ENCODE data around the gene HEBP1. TPM values are rescaled to one million over a fixed set of nuclear protein-coding genes. Genes with fewer than 3 reads are reported as not detected.

HEBP1 gene
- total RNA-seq, 1 donor from 2014 or later: 23.3 TPM

GRCh38 chr12:12990700-12991468, 9.2 kb downstream of the HEBP1 start:
- no peak for DNase-seq

- no peak for DNase-seq
Measured at GRCh38 chr12:12987421-12987820, 12.6 kb downstream of the HEBP1 start.

- DNase-seq: no peak
Measured at GRCh38 chr12:12986775-12987331, 13.2 kb downstream of the HEBP1 start.

- DNase-seq: peak; percentile 69
Measured at GRCh38 chr12:12985817-12986408, 14.2 kb downstream of the HEBP1 start.

DNA sequence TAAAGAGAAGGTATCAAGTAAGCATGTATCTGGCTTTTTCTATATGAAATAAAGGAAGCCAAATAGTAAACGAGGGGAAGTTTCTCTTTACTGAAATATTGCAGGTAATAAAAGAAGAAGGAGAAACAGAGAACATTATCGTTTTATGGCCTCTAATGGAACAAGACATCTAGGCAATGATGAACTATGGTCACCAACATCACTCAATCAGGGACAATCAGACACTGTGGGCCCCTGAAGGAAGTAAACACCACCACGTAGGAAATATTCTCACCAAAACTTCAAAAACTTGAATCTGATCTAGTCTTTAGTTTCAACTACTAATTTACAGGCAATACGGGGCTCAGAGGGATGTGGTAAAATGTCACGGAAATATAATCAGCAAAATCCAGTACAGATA, 15.9 kb downstream of the HEBP1 start:
- no peak for DNase-seq

DNA sequence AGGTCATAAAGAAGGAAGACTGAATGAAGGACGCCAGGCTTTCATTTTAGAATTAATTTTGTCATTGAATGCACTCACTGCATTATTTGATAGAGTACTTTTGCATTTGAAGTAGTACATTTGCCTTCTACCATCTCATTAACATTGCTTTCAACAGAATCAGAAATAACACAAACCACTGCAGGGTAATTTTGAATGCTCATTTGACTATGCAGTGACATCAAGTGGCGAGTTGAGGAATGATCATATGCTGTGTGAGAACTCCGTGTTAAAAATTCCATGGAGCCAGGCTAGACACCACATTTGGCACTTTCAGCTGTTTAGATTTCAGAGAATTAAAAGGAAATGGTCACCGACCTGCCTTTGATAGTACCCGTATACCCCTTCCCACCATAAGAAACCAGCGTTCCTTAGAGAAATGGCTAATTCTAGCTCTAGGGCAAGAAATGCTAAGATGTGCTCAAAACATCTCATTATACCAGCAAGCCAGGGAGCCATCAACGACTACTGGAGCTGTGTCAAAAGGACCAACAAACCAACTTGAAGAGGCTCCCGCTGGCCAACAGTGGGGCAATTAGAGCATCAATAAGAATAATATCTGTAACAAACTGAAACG, 16.5 kb downstream of the HEBP1 start:
- DNase-seq: peak; percentile 83

GRCh38 chr12:12982331-12982730, 17.7 kb downstream of the HEBP1 start:
- DNase-seq: no peak

DNA sequence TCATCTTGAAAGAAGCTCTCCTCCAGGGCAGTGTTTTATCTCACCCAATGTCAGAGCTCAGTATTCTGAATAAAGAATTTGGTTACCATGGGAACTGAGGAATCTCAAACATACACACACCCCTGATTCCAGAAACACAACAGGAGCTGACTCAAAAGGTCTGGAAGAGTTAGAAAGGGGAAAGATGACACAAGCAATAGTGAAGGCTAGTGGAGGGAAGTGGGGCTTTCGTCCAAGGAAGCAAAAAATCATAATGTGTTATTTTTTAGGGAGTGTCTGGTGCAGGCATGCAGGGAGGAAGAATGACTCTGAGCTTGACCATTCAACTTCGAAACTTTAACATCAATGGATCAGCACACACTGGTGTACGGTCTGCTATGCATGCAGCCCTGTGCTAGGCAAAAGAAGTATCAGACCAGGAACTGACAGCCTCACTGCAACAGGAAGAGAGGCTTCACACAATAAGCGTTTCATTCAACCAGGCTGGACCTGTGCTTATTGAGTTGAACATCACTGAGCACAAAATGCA, 20.3 kb downstream of the HEBP1 start:
- DNase-seq: peak; percentile 94

- no peak for DNase-seq
Measured at GRCh38 chr12:12979126-12979525, 20.9 kb downstream of the HEBP1 start.

GRCh38 chr12:12977231-12977630, 22.8 kb downstream of the HEBP1 start:
- no peak for DNase-seq

DNA sequence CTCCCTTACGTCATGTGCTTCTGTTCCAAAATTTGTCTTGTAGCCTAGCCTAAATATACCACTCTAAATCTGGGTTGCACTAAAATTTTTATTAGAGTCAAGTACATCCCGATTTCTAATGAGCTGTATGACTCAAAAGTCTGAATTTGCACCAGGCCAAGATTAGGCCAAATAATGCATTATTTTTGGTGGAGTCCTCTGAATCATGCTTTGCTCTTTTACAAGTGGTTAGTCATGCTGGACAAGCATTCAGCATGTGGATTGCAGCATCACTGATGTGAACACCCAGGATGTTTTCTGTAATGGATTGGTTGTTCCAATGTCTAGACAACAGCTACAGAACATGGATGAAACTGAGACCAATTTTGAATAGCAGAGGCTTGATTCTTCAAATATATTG, 23.7 kb downstream of the HEBP1 start:
- peak; percentile 43 for DNase-seq

DNA sequence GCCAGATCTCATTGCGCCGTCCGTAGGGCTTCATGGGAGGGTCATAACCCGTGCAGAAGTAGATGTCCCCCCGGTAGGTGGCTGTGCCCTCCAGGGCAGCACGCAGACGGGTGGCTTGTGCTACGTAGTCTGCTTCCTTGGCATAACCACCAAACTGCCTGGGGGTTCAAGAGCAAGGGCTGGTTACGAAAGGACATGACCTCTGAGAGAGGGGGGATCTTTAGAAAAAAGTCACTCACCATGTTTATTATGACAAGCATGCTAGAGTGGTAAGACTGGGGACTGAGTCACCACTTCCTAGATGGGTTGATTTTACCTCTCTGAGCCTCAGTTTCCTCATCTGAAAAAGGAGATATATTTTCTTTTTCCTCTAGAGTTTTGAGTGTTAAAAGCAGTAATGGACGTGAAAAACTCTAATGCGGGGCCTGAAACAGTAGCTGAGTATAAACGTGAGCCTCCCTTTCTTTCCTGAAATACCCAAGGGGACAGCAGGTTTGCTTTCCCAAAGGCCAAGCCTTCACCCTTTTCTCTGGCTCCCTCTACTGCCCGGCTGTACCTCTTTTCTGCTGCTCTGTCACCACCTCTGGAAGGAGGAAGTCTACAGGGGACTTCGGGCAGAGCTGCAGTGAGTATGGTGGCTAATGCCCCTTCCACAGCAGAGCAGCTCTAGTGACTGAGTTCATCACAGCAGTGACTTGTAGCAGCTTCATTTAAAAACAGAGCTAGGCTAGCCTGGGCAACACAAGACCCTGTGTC, 24.6 kb downstream of the HEBP1 start:
- peak; percentile 78 for DNase-seq

DNA sequence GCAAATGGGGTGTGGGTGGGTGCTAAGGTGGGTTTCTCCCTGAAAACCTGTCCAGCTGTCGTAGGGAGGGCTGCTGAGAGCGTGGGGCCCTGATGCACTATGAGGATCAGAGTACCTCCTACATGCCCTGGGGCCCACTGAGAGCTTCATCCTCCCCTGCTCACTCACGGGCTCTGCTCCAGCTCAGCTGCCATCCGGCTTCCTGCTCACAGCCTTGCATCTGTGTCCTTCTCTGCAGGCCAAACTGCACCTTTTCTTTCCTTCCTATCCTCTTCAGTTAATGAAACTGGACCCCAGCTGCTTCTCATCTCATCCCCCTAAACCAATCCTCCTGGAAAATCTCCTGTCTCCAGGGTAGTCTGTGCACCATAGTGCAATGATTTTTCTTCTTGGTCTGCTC, 25.9 kb downstream of the HEBP1 start:
- DNase-seq: no peak

GRCh38 chr12:12973019-12973418, 27.0 kb downstream of the HEBP1 start:
- DNase-seq: no peak

- no peak for DNase-seq
Measured at GRCh38 chr12:12965836-12966235, 34.2 kb downstream of the HEBP1 start.

DNA sequence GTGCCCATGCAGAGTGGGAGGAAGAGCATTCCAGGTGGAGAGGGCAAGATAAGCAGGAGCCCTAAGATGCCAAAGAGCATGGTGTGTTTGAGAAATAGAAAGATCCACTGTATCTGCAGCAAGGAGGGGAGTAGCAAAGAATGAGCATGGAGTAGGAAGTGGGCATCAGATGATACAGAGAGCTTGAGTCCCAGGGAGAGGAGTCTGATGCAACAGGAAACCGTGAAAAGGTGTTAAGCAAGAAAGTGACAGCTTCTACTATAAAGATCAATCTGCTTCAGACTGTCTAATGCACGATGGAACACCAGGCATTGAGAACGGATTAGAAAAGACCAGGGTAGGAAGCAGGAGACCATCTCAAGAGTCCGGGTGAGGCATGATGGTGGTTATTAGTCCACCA, 35.8 kb downstream of the HEBP1 start:
- no peak for DNase-seq

GRCh38 chr12:12960639-12961209, 39.3 kb downstream of the HEBP1 start:
- DNase-seq: no peak

- DNase-seq: no peak
Measured at GRCh38 chr12:12958886-12959285, 41.2 kb downstream of the HEBP1 start.

- DNase-seq: no peak
Measured at GRCh38 chr12:12954878-12955625, 45.0 kb downstream of the HEBP1 start.

DNA sequence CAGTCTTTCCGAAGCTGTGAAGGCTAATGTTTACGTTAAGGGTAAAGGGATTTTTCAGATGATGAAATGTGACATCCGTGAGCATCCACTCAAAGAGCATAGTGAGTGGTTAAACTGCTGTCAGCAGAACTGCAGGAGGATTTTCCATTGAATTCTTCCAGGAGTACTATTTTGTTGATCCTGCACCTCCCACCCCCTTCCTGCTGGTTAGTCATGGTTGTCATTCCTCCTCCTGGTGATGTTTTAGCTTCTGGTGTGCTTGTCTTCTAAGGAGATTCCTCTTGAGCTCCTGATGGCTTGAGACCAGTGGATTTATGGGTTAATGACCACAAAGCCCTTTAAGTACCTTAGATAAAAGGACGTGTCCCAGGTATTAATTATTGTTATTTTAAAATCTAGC, 45.7 kb downstream of the HEBP1 start:
- DNase-seq: peak; percentile 11

DNA sequence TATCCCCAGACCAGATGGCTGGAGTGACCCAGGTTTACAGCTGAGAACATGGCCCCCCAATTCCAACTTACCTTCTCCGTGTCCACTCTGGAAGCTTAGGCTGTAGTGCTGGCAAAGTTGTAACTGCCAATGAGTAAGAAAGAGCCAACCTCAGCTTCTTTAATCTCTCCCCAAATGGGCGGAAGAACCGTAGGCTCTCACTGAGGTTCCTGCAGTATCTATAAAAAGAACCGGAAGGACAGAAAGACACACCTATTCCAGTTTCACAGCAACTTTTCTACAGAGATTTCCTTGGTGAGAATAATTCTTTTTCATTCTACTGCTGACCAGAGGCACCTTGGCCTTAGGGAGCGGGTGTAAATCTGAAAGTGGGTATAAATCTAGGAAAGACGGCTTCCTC, 48.0 kb downstream of the HEBP1 start, which contains the start of gene GPRC5D:
GPRC5D (minus strand) TSS at position 135 of the 400 bp plus-strand sequence. CDS start 1,786 bp downstream, outside the sequence.
- DNase-seq: no peak

Data from dermis blood vessel endothelial cell (primary cell).